Measurements from ENCODE around the gene NFIX.

NFIX gene

GRCh38 chr19:13022111-13022858 is 27.0 kb downstream of the NFIX start:
- DNase-seq (ENCODE audit: low read depth), result no peak

DNA sequence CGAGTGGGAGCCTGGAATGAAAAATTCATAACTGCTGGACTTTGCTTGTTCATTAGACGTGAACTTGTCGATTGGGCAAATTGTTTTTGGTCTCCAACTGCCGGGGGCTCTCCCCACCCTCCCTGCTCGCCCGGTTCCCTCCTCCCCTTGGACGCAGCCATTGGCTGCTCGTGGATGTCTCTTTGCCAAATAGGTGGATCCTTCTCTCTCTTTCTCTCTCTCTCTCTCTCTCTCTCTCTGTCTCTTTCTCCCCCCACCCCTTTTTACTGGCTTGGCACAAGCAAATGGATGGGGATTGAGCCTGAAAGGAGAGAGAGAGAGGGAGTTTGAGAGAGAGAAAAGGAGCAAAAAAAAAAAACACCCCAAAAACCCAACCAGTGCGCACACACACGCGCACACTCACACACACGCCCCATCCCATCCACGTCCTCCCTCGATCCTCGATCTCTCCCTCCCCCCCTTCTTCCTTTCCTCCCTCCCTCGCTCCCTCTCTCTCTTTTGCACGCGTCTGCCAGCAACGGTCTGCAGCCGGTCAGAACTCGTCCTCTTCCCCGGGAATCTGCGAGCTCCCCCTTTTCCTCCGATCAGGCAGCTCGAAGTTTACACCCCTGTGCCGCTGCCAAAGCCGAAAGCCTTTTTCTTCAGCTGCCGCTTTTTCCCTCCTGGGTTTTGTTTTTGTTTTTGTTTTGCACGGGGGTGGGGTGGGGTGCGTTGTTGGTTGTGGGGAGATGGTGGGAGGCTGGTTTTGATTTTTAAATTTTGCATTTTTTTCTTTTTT is 27.8 kb downstream of the NFIX start:
- DNase-seq (ENCODE audit: low read depth), result no peak

GRCh38 chr19:13023656-13024055 is 28.4 kb downstream of the NFIX start:
- DNase-seq (ENCODE audit: low read depth), result no peak

GRCh38 chr19:13024126-13024950 is 29.1 kb downstream of the NFIX start:
- DNase-seq (ENCODE audit: low read depth), result no peak

DNA sequence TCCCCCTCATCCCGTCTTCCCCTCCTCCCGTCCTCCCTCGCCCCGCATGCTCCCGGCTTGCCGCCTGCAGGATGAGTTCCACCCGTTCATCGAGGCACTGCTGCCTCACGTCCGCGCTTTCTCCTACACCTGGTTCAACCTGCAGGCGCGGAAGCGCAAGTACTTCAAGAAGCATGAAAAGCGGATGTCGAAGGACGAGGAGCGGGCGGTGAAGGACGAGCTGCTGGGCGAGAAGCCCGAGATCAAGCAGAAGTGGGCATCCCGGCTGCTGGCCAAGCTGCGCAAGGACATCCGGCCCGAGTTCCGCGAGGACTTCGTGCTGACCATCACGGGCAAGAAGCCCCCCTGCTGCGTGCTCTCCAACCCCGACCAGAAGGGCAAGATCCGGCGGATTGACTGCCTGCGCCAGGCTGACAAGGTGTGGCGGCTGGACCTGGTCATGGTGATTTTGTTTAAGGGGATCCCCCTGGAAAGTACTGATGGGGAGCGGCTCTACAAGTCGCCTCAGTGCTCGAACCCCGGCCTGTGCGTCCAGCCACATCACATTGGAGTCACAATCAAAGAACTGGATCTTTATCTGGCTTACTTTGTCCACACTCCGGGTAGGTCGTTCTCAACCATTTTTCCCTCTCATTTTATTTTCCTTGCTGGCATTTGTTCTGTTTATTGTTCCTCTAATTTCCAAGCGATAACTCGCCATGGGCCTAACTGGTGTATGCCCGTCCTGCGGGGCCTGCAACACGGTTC is 29.8 kb downstream of the NFIX start:
- DNase-seq (ENCODE audit: low read depth), result no peak

DNA sequence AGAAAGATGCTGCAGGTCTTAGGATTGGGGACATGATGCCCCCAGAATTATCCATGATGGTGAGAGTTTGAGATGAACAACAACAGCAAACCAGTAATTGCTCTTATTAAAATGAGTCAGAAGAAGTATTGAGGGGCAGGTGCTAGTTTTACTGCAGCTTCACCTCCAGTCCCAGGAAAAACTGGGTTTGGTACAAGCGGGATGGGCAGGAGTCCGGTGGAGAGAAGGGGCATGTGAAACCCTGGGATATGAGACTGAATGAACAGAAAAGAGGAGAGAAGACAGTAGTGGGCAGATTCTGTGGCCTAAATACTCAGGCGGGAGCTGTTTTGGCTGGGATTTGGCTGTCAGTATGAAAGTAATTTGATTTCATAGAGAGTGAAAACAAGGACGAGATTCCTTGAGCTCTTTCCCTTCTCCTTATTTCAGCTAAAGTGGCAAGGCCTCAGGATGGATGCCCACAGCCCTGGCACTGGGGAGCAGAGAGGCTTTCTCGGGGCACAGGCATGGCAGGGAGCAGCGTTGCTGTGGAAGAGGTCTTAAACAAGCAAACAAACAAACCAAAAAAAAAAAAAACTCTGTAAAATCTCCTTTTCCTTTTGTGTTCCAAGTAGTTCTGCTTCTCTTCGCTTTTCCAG is 30.7 kb downstream of the NFIX start:
- DNase-seq (ENCODE audit: low read depth), result no peak

GRCh38 chr19:13026462-13027370 is 31.4 kb downstream of the NFIX start:
- no peak for DNase-seq (ENCODE audit: low read depth)

DNA sequence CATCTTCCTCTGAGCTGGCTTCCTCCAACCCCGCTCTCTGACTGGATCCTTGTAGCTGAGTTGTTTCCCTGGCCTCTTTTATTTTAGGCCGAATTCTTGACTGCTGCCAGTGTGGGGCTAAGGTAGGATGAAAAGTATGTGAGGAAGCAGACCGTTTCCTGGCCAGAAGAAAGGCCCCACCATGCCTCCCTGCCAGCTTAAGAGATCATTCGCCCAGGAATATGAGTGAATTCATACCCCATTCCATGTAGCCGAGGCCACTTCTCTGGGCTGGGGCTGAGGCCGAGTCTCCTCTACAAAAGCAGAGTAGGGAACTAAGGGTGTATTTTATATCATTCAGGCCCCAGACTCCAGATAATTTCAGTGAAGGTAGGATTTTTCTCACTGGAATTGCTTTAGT is 32.3 kb downstream of the NFIX start:
- no peak for DNase-seq (ENCODE audit: low read depth)

- DNase-seq (ENCODE audit: low read depth), result no peak
Measured at GRCh38 chr19:13028027-13028426, 32.8 kb downstream of the NFIX start.

GRCh38 chr19:13029301-13029880 is 34.1 kb downstream of the NFIX start:
- no peak for DNase-seq (ENCODE audit: low read depth)

GRCh38 chr19:13029893-13030292 is 34.6 kb downstream of the NFIX start:
- DNase-seq (ENCODE audit: low read depth), result no peak

DNA sequence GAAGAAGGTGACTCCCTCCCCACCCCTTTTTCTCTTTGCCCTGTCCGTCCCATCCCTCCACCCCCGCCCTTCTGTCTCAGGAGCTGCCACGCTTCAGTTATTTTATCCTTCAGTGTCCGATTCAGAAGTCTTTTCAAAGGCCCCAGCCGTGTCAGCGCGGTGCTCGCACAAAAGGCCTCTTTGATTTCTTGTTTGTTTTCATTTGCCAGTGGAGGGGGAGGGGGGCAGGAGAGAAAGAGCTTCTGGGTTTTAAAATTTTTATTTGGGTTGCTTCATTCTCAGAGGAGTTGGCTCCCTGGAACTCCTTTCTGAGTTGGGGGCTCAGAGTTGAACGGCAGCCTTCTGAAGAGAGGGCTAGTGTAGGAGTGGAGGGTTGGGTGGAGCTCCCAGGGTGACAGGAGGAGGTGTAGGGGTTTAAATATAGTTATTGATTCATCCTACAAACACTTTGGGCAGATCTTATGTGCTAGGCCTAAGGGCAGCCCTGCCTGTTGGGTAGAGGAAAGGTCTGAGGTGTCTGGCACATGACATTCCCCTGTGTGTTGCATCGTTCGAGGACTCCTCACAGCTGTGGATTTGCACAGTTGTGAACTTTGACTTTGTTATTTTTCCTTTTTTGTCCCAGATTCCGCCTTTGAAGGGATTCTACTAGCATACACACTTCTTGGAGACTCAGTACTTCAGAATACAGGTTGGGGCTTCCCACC is 36.8 kb downstream of the NFIX start:
- no peak for DNase-seq (ENCODE audit: low read depth)

DNA sequence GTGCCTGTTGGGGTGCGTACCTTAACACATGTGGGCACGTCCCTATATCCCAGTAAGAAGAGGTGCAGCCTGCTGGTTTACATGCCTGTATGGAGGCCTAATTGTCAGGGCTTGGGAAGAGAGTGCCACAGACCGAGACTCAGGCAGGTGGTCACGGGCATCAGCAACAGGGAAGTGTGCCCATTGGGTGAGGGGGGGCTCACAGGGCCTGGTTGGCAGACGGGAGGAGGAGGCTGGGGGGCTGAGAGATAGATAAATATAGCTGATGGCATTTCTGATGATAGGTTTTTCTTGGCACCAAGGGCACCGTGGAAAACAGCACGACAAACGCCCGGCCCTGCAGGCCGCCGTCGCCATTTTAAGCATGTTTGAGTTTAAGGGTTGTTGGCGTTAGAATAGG is 37.6 kb downstream of the NFIX start:
- no peak for DNase-seq (ENCODE audit: low read depth)

DNA sequence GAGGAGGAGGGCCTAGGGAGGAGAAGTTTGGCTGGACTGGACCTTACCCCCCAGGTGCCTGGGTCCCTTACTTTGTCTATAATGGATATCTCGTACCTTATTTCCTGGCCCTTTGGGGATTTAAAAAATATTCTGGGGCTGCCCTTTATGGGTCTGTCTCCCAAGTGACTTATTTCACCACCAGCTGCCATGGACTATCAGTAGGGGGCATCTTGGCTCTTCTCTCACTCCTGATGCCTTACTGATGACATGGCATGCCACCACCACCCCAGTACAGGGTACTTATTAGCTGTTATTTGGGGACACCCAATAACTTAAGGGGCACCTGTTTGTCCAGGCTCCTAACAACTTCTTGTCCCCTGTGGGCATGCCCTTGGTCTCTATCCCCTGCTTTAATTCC is 38.0 kb downstream of the NFIX start:
- no peak for DNase-seq (ENCODE audit: low read depth)

DNA sequence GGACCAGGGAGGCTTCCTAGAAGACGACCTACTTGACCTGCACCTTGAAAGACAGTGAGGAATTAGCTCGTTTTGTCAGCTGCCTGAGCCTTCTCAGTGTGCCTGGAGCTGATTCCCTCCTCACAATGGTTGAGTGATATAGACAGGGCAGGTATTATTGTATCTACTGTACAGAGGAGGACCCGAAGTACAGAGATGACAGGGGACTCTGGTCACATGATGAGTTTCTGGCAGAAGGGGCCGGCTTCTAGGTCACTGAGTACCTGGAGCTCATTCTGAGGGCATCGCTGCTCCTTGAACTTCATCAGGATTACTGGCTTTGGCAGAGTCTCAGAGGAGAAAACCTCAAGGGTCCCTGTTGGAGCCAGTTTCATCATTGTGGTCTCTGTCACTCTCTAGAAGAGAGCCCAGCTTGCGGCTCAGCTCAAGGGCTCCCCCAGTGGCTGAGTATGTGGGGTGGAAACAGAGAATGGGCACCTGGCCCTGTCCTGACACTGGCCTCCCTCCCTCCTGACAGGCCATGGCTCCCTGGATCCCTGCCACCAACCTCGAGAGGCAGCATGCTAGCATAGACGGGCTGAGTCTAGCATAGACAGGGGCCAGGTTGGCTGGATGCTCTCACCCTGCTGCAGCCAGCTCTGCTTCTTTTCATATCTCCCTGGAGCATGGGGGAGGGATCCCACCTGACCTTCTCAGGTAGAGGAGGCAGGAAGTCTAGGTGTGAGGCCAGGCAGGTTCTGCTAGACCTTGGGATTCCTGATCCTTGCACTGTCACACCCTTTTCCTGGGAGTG is 38.7 kb downstream of the NFIX start:
- no peak for DNase-seq (ENCODE audit: low read depth)

GRCh38 chr19:13034636-13035035 is 39.4 kb downstream of the NFIX start:
- no peak for DNase-seq (ENCODE audit: low read depth)

DNA sequence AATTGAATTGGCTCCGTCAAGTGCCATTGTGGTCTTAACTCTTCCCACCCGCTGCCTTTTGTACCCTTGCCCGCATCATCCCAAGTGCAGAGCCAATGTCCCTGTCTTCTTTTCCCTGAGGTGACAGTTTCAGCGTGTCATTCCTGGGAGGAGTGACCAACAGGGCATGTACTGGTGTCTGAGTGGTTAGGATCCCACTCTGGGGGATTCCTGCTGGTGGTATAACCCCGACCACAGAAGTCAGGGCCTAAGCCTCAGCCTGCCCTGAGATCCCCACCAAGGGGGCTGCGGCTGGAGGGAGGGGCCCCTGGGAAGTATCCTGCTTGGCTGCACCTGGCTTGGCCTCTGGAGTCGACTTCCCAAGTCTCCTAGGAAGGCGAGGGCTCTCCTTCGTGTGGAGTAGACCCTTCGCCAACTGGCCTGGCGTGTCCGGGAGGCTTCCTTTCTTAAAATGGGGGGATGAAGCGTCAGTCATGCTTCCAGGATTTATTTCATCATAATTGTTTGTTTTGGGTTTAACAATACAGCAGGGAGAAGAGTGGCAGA is 40.6 kb downstream of the NFIX start:
- no peak for DNase-seq (ENCODE audit: low read depth)

DNA sequence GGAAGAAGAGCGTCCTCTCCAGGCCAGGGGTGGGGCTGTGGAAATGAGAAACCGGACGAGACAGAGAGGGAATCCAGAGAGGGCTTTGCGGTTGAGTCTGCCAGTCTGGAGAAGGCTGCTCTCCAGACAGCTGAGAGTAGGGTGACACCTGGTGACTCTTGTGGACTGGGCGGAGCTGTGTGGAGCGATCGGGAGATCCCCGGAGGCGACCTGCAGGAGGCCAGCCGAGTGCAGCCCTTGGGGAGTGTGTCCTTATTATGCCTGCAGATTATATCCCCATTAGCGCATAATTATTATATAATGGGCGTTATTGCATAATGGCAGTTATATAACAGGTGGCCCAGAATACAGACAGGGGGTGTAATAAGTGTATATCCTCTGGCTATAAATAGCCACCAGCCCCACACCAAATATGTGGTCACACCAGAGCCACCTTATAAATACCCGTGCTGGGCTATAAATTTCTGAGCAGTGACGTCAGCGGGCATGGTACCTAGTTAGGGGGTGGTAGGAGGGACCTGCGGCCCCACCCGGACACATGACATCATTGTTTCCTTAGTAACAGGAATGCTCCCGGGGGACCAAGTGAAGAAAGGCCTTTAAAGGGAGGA is 41.2 kb downstream of the NFIX start:
- no peak for DNase-seq (ENCODE audit: low read depth)
